VCaP (cell line): Measurements from ENCODE around the gene SLC16A6.
A peak's percentile ranks its signal among the peaks of the same experiment; 100 is the strongest.
"Not testable (repeated sequence)": the region's sequence is repeated elsewhere in the genome, so short reads cannot be mapped to it uniquely, and the experiment has no call there.

Experiments
- H3K27ac ChIP-seq: fragments of 450-650 bp; 2 replicates; pipeline ENCODE4 v1.5.1; 2017
- CTCF ChIP-seq: fragments of 450-650 bp; conservative IDR thresholded peaks from 2 replicates; pipeline ENCODE4 v1.5.1; 2017; ENCODE audit warnings: mild to moderate bottlenecking, moderate library complexity

SLC16A6 gene

GRCh38 chr17:68247445-68248198 is 43.3 kb downstream of the SLC16A6 start, which contains the start of gene AMZ2:
Gene AMZ2 (plus strand): TSS chr17:68248043. CDS start chr17:68250188, 2,145 bp downstream.
- no peak for TF ChIP-seq CTCF
- H3K27ac ChIP-seq, result peak within 1 kb of the TSS; percentile 86

GRCh38 chr17:68246271-68247028 is 44.5 kb downstream of the SLC16A6 start:
- no peak overlapping the region; the same call in 1 of the 2 replicates for H3K27ac ChIP-seq
- no peak for TF ChIP-seq CTCF

GRCh38 chr17:68239632-68240366 is 51.1 kb downstream of the SLC16A6 start:
- no peak for TF ChIP-seq CTCF
- no peak overlapping the region for H3K27ac ChIP-seq

- TF ChIP-seq CTCF, result no peak
- no peak overlapping the region for H3K27ac ChIP-seq
Observed at GRCh38 chr17:68238871-68239253, 52.1 kb downstream of the SLC16A6 start.

- H3K27ac ChIP-seq, result no peak overlapping the region
Observed at GRCh38 chr17:68238164-68238870, 52.6 kb downstream of the SLC16A6 start.

GRCh38 chr17:68237369-68238163 is 53.4 kb downstream of the SLC16A6 start:
- not testable (repeated sequence) for H3K27ac ChIP-seq

More at GRCh38 chr17:68238164-68238870, 52.6 kb downstream of the SLC16A6 start:
- no peak for TF ChIP-seq CTCF

GRCh38 chr17:68235336-68235791 is 55.6 kb downstream of the SLC16A6 start:
- not testable (repeated sequence) for H3K27ac ChIP-seq

- H3K27ac ChIP-seq, result not testable (repeated sequence)
Observed at GRCh38 chr17:68234726-68235335, 56.1 kb downstream of the SLC16A6 start.

GRCh38 chr17:68232741-68233140 is 58.2 kb downstream of the SLC16A6 start:
- H3K27ac ChIP-seq, result not testable (repeated sequence)
